Measurements from ENCODE around the gene PSMD14.

PSMD14 gene

DNA sequence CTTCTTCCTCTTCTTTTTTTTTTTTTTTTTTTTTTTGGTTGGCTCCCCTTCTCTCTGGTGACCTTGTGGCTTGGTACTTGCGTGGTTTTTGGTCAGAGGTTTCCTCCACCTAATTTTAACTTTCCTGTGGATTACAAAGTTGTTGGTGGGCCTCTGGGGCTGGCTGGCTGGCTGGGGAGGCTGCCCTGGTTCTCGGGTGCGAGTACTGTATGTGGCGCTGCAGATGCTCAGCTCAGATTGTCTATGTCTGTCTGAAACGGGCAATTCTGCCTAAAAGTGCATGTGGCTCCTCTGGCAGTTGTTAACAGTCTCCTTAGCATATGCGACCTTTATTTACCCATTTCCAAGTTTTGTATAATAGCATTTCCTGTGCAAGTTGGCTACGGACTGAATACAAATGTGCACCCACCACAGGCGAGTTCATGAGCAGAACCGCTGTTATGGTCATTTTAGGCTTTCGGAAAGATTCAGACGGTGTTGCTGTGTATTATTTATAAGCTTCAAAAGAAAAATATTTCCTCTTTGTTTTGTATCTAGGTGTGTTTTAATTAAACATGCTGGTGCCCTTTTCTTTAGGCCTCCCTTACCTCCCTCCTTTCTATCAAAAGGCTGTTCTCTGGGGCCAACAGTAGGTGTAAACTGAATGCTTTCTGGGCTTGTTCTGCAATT lies 112.3 kb downstream of the PSMD14 start:
- DNase-seq: no peak

DNA sequence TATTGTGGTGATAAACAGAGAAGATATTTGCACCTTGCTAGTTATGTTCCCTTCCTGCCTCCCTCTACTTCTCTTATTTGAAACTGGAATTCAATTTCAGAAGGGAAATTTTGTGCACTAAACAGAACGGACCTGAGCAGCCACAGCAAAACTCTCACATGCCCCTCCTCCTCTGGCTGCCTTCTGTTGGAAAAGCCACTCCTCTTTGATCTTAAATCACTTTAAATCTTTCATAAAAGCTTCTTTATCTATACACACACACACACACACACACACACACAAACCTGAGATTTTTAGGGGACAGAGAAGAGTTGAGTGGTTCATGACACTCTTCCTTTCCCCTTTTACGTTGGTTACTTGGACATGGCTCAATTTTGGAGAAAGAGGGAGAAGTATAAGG lies 113.5 kb downstream of the PSMD14 start:
- no peak for DNase-seq

DNA sequence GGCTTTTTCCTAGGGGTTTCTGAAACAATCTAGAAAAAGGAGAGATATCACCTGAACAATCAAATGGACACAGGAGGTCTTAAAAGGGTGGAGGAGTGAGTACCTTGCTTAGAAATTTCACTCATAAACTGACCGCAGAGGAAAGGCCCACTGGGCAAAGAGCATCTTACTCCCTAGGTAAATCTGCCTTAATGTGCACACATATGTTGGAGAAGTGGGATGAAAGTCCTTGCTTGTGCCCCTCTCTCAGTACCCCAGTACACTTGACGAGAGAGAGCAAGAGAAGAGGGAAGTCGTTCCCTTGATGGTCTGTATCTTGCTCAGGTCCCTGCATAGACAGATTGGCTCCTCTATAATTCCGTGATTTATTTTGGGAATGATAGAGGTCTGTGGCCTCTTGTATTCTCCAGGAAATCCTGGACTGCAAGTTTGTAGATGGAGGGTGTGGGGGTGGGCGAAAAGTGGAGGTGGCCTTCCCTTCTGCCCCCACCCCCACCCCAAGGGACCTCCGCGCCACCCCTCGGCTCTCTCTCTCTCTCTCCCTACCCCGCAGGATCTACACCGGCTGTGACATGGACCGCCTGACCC lies 114.7 kb downstream of the PSMD14 start:
- no peak for DNase-seq

DNA sequence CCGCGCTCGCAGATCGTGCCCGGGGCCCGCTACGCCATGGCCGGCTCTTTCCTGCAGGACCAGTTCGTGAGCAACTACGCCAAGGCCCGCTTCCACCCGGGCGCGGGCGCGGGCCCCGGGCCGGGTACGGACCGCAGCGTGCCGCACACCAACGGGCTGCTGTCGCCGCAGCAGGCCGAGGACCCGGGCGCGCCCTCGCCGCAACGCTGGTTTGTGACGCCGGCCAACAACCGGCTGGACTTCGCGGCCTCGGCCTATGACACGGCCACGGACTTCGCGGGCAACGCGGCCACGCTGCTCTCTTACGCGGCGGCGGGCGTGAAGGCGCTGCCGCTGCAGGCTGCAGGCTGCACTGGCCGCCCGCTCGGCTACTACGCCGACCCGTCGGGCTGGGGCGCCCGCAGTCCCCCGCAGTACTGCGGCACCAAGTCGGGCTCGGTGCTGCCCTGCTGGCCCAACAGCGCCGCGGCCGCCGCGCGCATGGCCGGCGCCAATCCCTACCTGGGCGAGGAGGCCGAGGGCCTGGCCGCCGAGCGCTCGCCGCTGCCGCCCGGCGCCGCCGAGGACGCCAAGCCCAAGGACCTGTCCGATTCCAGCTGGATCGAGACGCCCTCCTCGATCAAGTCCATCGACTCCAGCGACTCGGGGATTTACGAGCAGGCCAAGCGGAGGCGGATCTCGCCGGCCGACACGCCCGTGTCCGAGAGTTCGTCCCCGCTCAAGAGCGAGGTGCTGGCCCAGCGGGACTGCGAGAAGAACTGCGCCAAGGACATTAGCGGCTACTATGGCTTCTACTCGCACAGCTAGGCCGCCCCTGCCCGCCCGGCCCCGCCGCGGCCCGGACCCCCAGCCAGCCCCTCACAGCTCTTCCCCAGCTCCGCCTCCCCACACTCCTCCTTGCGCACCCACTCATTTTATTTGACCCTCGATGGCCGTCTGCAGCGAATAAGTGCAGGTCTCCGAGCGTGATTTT lies 115.5 kb downstream of the PSMD14 start:
- no peak for DNase-seq

DNA sequence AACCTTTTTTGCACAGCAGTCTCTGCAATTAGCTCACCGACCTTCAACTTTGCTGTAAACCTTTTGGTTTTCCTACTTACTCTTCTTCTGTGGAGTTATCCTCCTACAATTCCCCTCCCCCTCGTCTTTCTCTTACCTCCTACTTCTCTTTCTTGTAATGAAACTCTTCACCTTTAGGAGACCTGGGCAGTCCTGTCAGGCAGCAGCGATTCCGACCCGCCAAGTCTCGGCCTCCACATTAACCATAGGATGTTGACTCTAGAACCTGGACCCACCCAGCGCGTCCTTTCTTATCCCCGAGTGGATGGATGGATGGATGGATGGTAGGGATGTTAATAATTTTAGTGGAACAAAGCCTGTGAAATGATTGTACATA lies 116.2 kb downstream of the PSMD14 start:
- no peak for DNase-seq

DNA sequence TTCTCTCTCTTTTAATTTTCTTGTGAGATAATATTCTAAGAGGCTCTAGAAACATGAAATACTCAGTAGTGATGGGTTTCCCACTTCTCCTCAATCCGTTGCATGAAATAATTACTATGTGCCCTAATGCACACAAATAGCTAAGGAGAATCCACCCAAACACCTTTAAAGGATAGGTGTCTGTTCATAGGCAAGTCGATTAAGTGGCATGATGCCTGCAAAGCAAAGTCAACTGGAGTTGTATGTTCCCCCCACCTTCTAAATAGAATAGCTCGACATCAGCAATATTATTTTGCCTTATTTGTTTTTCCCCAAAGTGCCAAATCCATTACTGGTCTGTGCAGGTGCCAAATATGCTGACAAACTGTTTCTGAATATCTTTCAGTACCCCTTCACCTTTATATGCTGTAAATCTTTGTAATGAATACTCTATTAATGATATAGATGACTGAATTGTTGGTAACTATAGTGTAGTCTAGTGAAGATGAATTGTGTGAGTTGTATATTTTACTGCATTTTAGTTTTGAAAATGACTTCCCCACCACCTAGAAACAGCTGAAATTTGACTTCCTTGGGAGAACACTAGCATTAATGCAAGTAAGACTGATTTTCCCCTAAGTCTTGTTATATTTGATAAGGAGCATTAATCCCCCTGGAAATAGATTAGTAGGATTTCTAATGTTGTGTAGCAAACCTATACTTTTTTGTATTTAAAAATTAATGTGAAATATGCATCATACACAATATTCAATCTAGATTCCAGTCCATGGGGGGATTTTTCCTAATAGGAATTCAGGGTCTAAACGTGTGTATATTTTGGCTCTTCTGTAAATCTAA lies 116.9 kb downstream of the PSMD14 start:
- no peak for DNase-seq

DNA sequence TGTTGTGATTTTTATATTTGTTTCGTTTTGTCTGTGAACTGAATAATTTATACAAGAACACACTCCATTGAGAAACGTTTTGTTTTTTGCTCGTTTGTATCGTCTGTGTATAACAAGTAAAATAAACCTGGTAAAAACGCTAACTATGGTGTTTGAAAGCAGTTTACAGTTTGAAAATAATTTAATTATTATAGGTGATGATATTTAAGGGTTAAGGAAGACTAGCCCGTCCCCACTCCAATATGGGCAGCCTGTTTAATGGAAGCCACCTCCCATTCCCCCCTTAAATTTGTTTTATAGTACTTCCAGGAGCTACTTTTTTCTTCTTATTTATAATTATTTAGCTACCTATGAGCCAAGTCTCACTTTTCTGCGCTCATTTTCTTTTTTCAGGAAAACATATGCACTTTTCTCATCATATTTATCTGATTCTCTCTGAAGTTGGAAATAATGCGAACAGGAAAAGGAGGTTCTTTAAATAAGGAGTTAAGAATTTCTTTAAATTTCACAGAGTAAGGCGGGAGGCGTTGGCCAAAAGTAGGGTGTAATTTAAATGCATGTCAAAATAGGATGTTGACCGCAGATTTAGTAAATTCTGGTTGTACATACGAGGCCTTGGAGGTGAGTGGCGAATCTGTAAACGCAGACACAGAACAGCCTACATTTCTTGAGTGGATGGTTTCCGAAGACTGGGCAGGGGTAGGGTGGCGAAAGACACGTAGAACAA lies 117.7 kb downstream of the PSMD14 start:
- DNase-seq: no peak

DNA sequence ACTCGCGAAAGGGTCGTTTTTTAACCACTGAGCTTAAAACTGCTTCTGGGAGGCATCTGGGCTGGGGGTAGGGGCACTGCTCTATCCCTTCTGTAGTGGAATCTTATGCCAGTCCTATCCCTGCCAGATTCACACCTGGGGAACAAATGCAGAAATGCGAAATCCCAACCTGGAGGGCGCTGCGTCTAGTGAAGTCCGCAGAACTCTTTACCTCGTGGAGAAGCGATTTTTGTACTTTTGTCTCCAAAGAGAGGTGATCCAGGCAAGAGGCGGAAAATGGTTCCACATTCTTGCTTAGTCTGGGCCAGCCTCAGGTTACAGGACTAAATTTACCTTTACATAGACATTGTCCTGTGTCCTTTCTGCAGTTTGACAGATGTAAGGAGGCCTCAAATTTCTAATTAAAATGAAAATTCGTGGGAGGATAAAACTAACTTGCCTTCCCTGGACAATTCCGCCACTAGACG lies 118.3 kb downstream of the PSMD14 start:
- no peak for DNase-seq

DNA sequence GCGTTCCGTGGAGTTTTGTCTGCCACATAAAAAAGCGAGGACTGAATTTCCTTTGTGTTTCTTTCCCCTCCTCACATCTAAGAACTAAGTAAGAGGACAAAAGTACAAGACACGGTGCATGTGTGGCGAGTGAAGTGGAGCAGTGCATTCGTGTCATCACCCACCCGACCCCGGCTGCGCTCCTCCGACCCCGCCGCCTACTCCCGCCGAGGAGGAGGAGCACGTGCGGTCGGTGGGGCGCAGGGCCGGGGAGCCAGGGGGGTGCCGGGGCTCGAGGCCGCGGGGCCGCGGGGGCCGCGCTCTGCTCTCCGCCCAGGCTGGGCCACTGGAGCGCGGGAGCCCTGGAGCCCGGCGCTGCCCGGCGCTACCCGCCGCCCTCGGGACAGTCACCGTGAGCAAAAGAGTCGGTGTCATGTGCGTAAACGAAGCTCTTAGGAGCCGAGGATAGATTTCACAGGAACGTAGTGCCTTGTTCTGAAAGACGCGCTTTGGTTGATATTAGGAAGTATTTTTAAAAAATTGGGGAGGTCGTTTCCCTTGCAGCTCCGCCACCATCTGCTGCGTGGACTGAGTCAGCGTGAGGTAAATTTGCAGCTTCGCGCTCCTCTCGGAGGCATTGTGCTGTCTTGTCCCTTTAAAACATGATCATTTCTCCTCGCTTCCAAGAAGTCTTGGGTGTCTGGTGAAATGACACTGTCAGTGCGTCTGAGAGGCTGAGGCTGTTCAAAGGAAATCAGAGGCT lies 118.9 kb downstream of the PSMD14 start:
- DNase-seq: peak; percentile 43

DNA sequence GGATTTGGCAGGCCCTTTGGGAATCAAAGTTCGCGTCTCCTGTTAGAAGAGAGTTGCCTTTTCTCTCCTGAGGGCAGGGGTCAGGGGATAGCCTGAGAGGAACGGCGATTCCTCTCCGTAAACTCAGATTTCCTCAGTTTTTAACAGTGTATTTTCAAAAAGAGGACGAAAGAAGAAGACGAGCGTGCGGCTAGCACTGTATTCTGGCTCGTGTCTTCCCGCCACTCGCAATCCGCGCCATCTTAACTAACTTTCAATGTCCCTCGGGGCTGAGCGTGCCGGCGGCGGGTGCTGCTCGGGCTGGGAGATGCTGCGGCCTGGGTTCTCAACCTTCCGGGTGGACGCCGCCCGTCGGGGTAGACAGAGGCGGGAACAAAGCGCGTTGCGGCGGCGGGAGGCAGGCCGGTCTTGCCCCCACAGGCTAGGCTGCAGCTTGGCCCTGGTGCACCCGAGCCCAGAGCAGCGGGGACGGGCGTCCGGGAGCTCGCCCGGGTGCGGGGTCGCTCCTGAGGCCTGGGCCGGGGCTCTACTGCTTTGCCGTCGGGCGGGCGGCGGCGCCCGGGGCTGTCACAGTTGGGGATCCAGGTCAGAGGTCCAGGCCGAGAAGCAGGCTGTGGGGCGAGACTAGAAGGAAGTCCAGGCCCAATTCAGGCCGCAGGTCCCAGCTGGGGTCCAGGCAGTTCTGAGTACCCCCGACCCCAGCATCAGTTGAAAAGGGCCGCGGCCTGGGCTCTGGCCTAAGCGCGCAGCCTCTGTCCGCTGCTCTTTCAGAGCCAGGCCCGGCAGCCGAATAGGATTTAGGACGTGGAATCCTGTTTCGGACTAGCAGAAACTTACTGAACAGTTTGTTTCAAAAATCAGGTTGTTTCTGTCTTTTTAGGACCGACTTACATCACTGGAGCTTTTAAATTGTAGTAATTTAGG lies 119.7 kb downstream of the PSMD14 start:
- no peak for DNase-seq

DNA sequence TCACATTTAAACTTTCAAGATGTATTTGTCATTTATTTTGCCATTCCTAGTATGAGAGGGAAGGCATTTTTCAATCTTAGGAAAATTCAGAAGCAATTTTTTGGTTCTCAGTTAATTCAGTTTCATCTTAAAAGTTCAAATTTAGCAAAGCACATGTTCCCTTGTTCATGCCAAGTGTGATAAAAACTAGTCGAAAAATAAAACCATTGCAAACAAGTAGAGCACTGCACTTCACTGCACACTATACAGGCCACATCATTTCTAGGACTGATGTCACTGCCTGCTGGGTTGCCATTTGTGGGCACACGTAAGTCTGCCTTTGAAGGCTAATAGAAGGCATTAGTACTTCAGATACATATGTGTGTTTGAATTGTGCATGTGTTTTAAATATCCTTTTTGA lies 122.2 kb downstream of the PSMD14 start:
- DNase-seq: no peak

DNA sequence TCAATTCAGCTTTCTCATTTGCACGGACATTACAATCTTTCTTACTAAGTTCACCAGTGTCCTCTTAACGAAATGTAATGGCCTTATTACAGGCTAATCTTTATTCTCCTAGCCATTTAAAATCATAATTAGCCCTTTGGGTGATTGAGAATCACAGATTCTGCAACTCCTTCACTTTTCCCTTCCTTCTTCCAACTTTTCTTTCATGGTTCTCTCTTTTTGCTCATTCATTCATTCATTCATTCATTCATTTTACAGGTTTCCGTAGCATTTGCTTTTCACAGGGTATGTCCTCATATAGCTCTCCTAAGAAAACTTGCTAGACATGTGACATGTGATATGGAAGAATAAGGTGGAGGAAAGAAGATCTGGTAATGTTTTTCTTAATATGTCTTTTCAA lies 123.9 kb downstream of the PSMD14 start:
- no peak for DNase-seq

DNA sequence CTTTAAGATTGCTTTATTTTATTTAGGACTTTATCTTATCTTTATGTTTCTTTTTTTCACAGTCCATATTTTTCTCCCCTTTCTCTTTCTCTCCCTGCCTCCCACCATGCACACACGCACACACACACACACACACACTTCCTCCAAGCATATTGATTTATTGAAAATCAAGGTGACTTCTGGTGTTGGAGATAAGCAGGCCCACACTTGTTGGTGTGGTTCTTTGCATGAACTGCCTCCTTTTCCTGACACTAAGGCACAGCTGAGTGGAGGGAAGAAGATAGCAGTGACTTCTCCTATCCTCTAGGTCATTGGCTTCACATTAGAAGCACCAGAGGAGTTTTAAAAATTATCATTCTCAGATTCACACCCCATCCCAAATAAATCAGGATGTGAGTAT lies 125.9 kb downstream of the PSMD14 start:
- DNase-seq: no peak

DNA sequence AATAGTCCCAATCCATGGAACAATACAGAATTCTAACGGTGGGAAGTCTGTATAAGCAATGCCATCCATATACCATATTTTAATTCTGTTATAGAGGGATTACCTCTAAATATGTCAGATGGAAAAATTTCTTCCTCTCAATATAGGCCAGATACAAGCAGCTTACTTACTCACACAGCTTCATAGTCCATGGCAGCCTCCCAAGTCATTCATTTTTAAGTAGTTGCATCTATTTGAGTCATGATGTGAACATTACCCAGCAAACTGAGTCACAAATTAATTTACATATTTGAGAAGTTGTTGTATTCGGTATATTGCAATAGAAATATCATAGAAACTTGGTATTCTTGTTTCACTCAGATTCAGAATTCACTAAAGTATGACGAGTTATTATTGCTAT lies 128.2 kb downstream of the PSMD14 start:
- DNase-seq: no peak

DNA sequence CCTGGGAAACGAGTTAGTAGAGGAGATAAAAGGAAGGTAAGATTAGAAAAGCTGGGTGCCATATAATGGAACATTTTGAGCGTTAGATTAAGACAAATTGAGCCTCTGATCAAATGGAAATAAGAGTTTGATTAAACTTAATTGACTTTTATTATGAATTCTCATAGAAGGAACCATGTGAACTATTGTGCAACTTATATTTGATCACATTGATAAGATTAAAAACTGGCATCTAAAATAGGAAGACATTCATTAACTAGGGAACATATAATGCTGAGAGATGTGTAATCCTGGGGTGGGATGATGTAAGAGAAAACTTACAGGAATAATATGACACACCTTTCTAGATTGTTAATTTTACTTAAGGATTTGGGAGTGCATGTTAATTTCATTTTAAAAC lies 130.4 kb downstream of the PSMD14 start:
- no peak for DNase-seq

DNA sequence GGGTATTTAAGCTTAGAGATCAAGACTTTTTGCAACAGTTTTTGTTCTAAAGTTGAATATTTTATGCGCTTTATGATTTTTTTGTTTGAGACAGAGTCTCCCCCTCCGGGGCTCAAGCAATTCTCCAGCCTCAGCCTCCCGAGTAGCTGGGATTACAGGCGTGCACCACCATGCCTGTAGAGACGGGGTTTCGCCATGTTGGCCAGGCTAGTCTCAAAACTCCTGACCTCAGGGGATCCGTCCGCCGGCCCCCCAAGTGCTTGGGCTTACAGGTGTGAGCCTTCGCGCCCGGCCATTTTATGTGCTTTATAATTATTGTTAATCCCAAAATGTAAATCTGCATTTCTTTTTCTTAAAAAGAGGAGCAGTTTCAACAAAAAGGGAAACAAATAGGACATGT lies 136.9 kb downstream of the PSMD14 start:
- DNase-seq: no peak

DNA sequence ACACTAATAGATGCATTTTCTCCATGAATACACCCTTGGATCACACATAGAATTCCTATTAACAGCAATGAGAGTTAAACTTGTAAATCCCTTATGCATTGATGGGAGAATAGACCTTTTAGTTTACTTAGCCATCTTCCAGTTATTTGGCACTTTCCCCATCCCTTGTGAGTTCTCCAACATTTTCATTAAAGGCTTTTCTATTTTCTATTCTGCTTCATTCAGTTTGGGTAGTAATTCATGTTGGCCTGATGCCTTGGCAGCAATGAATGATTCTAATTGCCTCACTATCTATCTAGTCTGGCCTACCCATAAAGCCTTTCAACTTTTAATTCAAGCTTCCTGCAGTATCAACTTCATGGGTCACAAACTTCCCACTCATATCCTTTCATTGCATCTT lies 140.2 kb downstream of the PSMD14 start:
- DNase-seq: no peak

All from hematopoietic multipotent progenitor cell treated with erythropoietin and hydrocortisone succinate and interleukin-3 and kit ligand, for 8 days (in vitro differentiated cells).